Gastrocnemius medialis (tissue), 4 donors: ENCODE measurements around the gene ROPN1L. TPM values are rescaled to one million over a fixed set of nuclear protein-coding genes. Genes with fewer than 3 reads are reported as not detected.
A peak's percentile ranks its signal among the peaks of the same experiment; 100 is the strongest.

ENCODE experiments used
- ATAC-seq, 2 donors: fragments of 150-250 bp; one replicate each; pipeline ENCODE4 v1.9.1; 2016
- DNase-seq, 2 donors: peaks; one replicate each; pipeline ENCODE4 v3.0.0-alpha.2; 2019
- H3K27ac ChIP-seq, 4 donors: fragments of 200-600 bp; sonication (generic); 1 replicate in 1 of 4; 2 replicates in 3 of 4; pipeline ENCODE4 v1.5.1; 2016 to 2018; ENCODE audit warnings: mild to moderate bottlenecking in 2 of 4, moderate library complexity in 1 of 4
- H3K27me3 ChIP-seq, 3 donors: fragments of 200-600 bp; sonication (generic) in 2 of 3; 1 replicate in 1 of 3; 2 replicates in 2 of 3; pipeline versions ENCODE4 v1.5.1 to v1.6.0; 2016 to 2019; ENCODE audit warnings: mild to moderate bottlenecking in 1 of 3, moderate library complexity in 1 of 3
- H3K36me3 ChIP-seq, 2 donors: fragments of 200-600 bp; sonication (generic) in 1 of 2; one replicate each; pipeline ENCODE4 v1.5.1; 2017 to 2018
- H3K4me1 ChIP-seq, 2 donors: fragments of 200-600 bp; sonication (generic) in 1 of 2; one replicate each; pipeline ENCODE4 v1.5.1; 2016 to 2017; ENCODE audit warnings: mild to moderate bottlenecking in 2 of 2
- H3K4me3 ChIP-seq, 4 donors: fragments of 200-600 bp; sonication (generic) in 3 of 4; 1 replicate in 1 of 4; 2 replicates in 3 of 4; pipeline ENCODE4 v1.5.1; 2016 to 2019; ENCODE audit warnings: mild to moderate bottlenecking in 2 of 4
- H3K9me3 ChIP-seq, 3 donors: fragments of 200-600 bp; sonication (generic) in 2 of 3; 1 replicate in 1 of 3; 2 replicates in 2 of 3; pipeline ENCODE4 v1.5.1; 2016 to 2019
- CTCF ChIP-seq, 5 experiments: fragments of 450-650 bp in 3 of 5; fragments of 200-600 bp in 2 of 5; sonication (generic) in 2 of 5; IDR thresholded peaks in 4 of 5; conservative IDR thresholded peaks in 1 of 5; 1 replicate in 4 of 5; 2 replicates in 1 of 5; pipeline ENCODE4 v1.5.1; 2016 to 2019; ENCODE audit warnings: antibody characterized with exemption in 5 of 5, mild to moderate bottlenecking in 3 of 5, moderate library complexity in 3 of 5
- POLR2A ChIP-seq, 2 donors: fragments of 450-650 bp; IDR thresholded peaks; one replicate each; pipeline ENCODE4 v1.6.1; 2017; ENCODE audit warnings: antibody characterized with exemption in 2 of 2, mild to moderate bottlenecking in 2 of 2, moderate library complexity in 2 of 2
- in situ Hi-C, 4 donors: fragments of 200-750 bp; cut with MboI; loops; one replicate each; pipeline versions ENCODE4 v1.15.0 to v1.8.0; 2017; ENCODE audit warnings: low sequenced_read_pairs in 4 of 4
- intact Hi-C: fragments of 100-400 bp; cut with DNase I; formaldehyde crosslinking; loops from one replicate; pipeline ENCODE4 v1.15.1; 2023; ENCODE audit warnings: low total_unique reads
- total RNA-seq, 4 donors: library from RNA; depleted of rRNA; stranded (reverse); fragments of >200 nt; gene quantifications; one replicate each; pipeline versions ENCODE4 v1.1.0 to v1.2.3, GENCODE V29; 2016

Gene ROPN1L
- total RNA-seq, 4 donors from 2014 or later, result 0.46 TPM; not detected in 3

GRCh38 chr5:10416868-10417267, 24.8 kb upstream of the ROPN1L start:
- TF ChIP-seq POLR2A (IDR thresholded peaks at IDR 0.05) (no peak), CTCF (IDR thresholded peaks at IDR 0.05 in 4 of 5, conservative IDR thresholded peaks at IDR 0.05 in 1 of 5) (no peak)
- Histone ChIP-seq H3K4me3 (no peak overlapping the region), H3K9me3 (no peaks in the 10 kb centered on the region), H3K27me3 (no peaks in the 10 kb centered on the region), H3K27ac (no peak overlapping the region), H3K4me1 (no peaks in the 10 kb centered on the region), H3K36me3 (peaks cover 5 to 96% of the 10 kb centered on the region in 2 donors)
- in situ Hi-C loops, result loop anchor here in 2 of 4 donors (10.0 to 25.0 kb wide), 2 partner anchors 130 to 152 kb away; no protein-coding TSS in a partner anchor
- intact Hi-C loops, result no loop called here
- no peak for ATAC-seq
- no peak for DNase-seq

- no peak overlapping the region for H3K27ac ChIP-seq
- no peak overlapping the region for H3K4me3 ChIP-seq
- H3K4me1 ChIP-seq, result no peaks in the 10 kb centered on the region
- H3K27me3 ChIP-seq, result no peaks in the 10 kb centered on the region
- no peaks in the 10 kb centered on the region for H3K9me3 ChIP-seq
- peaks cover 5 to 89% of the 10 kb centered on the region in 2 donors for H3K36me3 ChIP-seq
- TF ChIP-seq CTCF (IDR thresholded peaks at IDR 0.05 in 4 of 5, conservative IDR thresholded peaks at IDR 0.05 in 1 of 5) (no peak), POLR2A (IDR thresholded peaks at IDR 0.05) (no peak)
- ATAC-seq (no peak), DNase-seq (no peak)
- in situ Hi-C loops, result loop anchor here in 2 of 4 donors (10.0 to 25.0 kb wide), 2 partner anchors 131 to 154 kb away; no protein-coding TSS in a partner anchor
- intact Hi-C loops, result no loop called here
Observed at GRCh38 chr5:10418654-10419345, 22.9 kb upstream of the ROPN1L start.

- H3K27me3 ChIP-seq, result no peaks in the 10 kb centered on the region
- H3K36me3 ChIP-seq, result peaks cover 5 to 86% of the 10 kb centered on the region in 2 donors
- in situ Hi-C loops (loop anchor here in 1 of 4 donors (25.0 kb wide), 1 partner anchor 133 kb away; no protein-coding TSS in a partner anchor), intact Hi-C loops (no loop called here)
- H3K9me3 ChIP-seq, result no peaks in the 10 kb centered on the region
- no peak for TF ChIP-seq POLR2A (IDR thresholded peaks at IDR 0.05)
- TF ChIP-seq CTCF (IDR thresholded peaks at IDR 0.05 in 4 of 5, conservative IDR thresholded peaks at IDR 0.05 in 1 of 5), result no peak
- no peaks in the 10 kb centered on the region for H3K4me1 ChIP-seq
- DNase-seq (no peak), ATAC-seq (peak in 1 of 2 donors; percentile 61)
- H3K27ac ChIP-seq, result peak overlapping the region; percentile 21 to 62 (median 38)
- no peak overlapping the region for H3K4me3 ChIP-seq
Observed at GRCh38 chr5:10420468-10420867, 21.2 kb upstream of the ROPN1L start.

- DNase-seq (no peak), ATAC-seq (no peak)
- Histone ChIP-seq H3K9me3 (no peaks in the 10 kb centered on the region), H3K36me3 (peaks cover under 1 to 86% of the 10 kb centered on the region in 2 donors), H3K4me1 (no peaks in the 10 kb centered on the region), H3K27me3 (no peaks in the 10 kb centered on the region), H3K4me3 (no peak overlapping the region), H3K27ac (peak overlapping the region; percentile 21 to 62 (median 38))
- in situ Hi-C loops, result loop anchor here in 1 of 4 donors (25.0 kb wide), 1 partner anchor 134 kb away; no protein-coding TSS in a partner anchor
- TF ChIP-seq CTCF (IDR thresholded peaks at IDR 0.05 in 4 of 5, conservative IDR thresholded peaks at IDR 0.05 in 1 of 5) (no peak), POLR2A (IDR thresholded peaks at IDR 0.05) (no peak)
- intact Hi-C loops, result no loop called here
Observed at GRCh38 chr5:10420932-10421331, 20.7 kb upstream of the ROPN1L start.
